Measurements from ENCODE around the gene KRTAP6-3.

- TF ChIP-seq CTCF (conservative IDR thresholded peaks at IDR 0.05) = no peak
- no peak for TF ChIP-seq ZFX (IDR thresholded peaks at IDR 0.05)
Measured at GRCh38 chr21:30563630-30564029, 28.6 kb upstream of the KRTAP6-3 start.

Measured in C4-2B (cell line).